SK-N-SH (cell line): ENCODE data around the gene BTG4. TPM values are rescaled to one million over a fixed set of nuclear protein-coding genes. Genes with fewer than 3 reads are reported as not detected.

Experiments
- CTCF ChIA-PET: fragments of 300-600, 350-600 bp; formaldehyde crosslinking; extraction: SDS; loops from one replicate; lab custom pipeline; 2021; lab: Yijun Ruan, JAX
- POLR2A ChIA-PET: fragments of 350-600 bp; sonication (Branson Sonifier 250); formaldehyde crosslinking; extraction: SDS; loops from one replicate; lab custom pipeline; 2020; ENCODE audit warnings: antibody characterized with exemption, inconsistent platforms; lab: Yijun Ruan, JAX
- DNase-seq: peaks from one replicate; pipeline ENCODE4 v3.0.0; 2012
- H2AFZ ChIP-seq: fragments of 200-600 bp; sonication (generic); 2 replicates; pipeline ENCODE4 v1.8.1; 2016; ENCODE audit warnings: antibody characterized with exemption, mild to moderate bottlenecking, low read depth
- H3F3A ChIP-seq: fragments of 200-600 bp; sonication (generic); replicated peaks from 2 replicates; pipeline ENCODE3; 2016; ENCODE audit warnings: antibody characterized with exemption, mild to moderate bottlenecking; ENCODE audit not compliant: insufficient read depth
- H3K27ac ChIP-seq, 2 experiments: fragments of 200-500 bp in 1 of 2; fragments of 200-600 bp in 1 of 2; sonication (Bioruptor generic) in 1 of 2; sonication (generic), shearing (Covaris generic) in 1 of 2; 2 replicates each; pipeline versions ENCODE4 v1.5.1 to v1.6.1; 2014 to 2016; ENCODE audit warnings: low read depth in 2 of 2, inconsistent platforms in 1 of 2, low read length in 1 of 2, mild to moderate bottlenecking in 1 of 2, mixed read lengths in 1 of 2
- H3K27me3 ChIP-seq: fragments of 200-600 bp; sonication (generic), shearing (Covaris generic); 2 replicates; pipeline ENCODE4 v1.6.1; 2016; ENCODE audit warnings: mixed run types; ENCODE audit not compliant: insufficient read depth
- H3K36me3 ChIP-seq, 2 experiments: fragments of 200-500 bp in 1 of 2; fragments of 200-600 bp in 1 of 2; sonication (Bioruptor generic) in 1 of 2; sonication (generic) in 1 of 2; replicated peaks in 1 of 2; 2 replicates each; pipeline versions ENCODE3 to v1.5.1; 2014 to 2016; ENCODE audit warnings: low read length in 1 of 2, mild to moderate bottlenecking in 1 of 2; ENCODE audit not compliant: insufficient read depth in 2 of 2, control insufficient read depth in 1 of 2
- H3K4me1 ChIP-seq, 2 experiments: fragments of 200-500 bp in 1 of 2; fragments of 200-600 bp in 1 of 2; sonication (Bioruptor generic) in 1 of 2; sonication (generic), shearing (Covaris generic) in 1 of 2; 2 replicates each; pipeline versions ENCODE4 v1.5.1 to v1.6.1; 2014 to 2016; ENCODE audit warnings: low read depth in 1 of 2, low read length in 1 of 2, mixed run types in 1 of 2; ENCODE audit not compliant: insufficient read depth in 2 of 2, control insufficient read depth in 1 of 2
- H3K4me2 ChIP-seq: fragments of 200-600 bp; sonication (generic), shearing (Covaris generic); 2 replicates; pipeline ENCODE4 v1.6.1; 2017; ENCODE audit warnings: mixed run types
- H3K4me3 ChIP-seq, 2 experiments: fragments of 200-500 bp in 1 of 2; fragments of 200-600 bp in 1 of 2; sonication (Bioruptor generic) in 1 of 2; sonication (generic), shearing (Covaris generic) in 1 of 2; 2 replicates each; pipeline versions ENCODE4 v1.5.1 to v1.8.1; 2014 to 2016; ENCODE audit warnings: low read depth in 2 of 2, inconsistent platforms in 1 of 2, low read length in 1 of 2, mild to moderate bottlenecking in 1 of 2, mixed read lengths in 1 of 2, moderate library complexity in 1 of 2
- H3K79me2 ChIP-seq: fragments of 200-600 bp; sonication (generic); 2 replicates; pipeline ENCODE4 v1.8.1; 2017; ENCODE audit warnings: mild to moderate bottlenecking; ENCODE audit not compliant: insufficient read depth
- H3K9ac ChIP-seq: fragments of 200-600 bp; sonication (generic); 2 replicates; pipeline ENCODE4 v1.6.1; 2017; ENCODE audit warnings: mixed run types
- H3K9me2 ChIP-seq: fragments of 200-600 bp; sonication (generic); 2 replicates; pipeline ENCODE4 v1.6.1; 2017; ENCODE audit warnings: mixed run types
- H3K9me3 ChIP-seq: fragments of 200-600 bp; sonication (generic); 2 replicates; pipeline ENCODE4 v1.6.1; 2017; ENCODE audit warnings: mixed run types, mild to moderate bottlenecking, moderate library complexity
- H4K20me1 ChIP-seq: fragments of 200-600 bp; sonication (generic); 2 replicates; pipeline ENCODE4 v1.6.1; 2017; ENCODE audit warnings: mild to moderate bottlenecking, mixed run types; ENCODE audit not compliant: insufficient read depth
- CHD2 ChIP-seq: fragments of 150-350 bp; IDR thresholded peaks from 2 replicates; pipeline ENCODE4 v1.6.1; 2018; ENCODE audit warnings: low read length; ENCODE audit not compliant: partially characterized antibody
- CTCF ChIP-seq: fragments of 200-600 bp; sonication (generic); IDR thresholded peaks from 2 replicates; pipeline ENCODE4 v1.6.1; 2017; ENCODE audit warnings: antibody characterized with exemption, mild to moderate bottlenecking, moderate library complexity
- EP300 ChIP-seq, 2 experiments: IDR thresholded peaks; 2 replicates each; pipeline versions ENCODE4 v1.4.0 to v1.6.1; 2012; ENCODE audit warnings: borderline replicate concordance in 1 of 2, low read depth in 1 of 2, low read length in 1 of 2
- EZH2phosphoT487 ChIP-seq: fragments of 200-600 bp; sonication (generic); IDR thresholded peaks from 2 replicates; pipeline ENCODE4 v1.6.1; 2017; ENCODE audit warnings: low read depth, mixed run types, mild to moderate bottlenecking, antibody characterized with exemption, moderate library complexity, borderline replicate concordance
- FOXJ3 ChIP-seq: sonication (generic); formaldehyde crosslinking; IDR thresholded peaks from 2 replicates; pipeline ENCODE4 v1.5.1; 2020; ENCODE audit warnings: mild to moderate bottlenecking, missing genetic modification reagents
- GATA2 ChIP-seq: sonication (generic); formaldehyde crosslinking; IDR thresholded peaks from 2 replicates; pipeline ENCODE4 v1.5.0; 2020; ENCODE audit warnings: mild to moderate bottlenecking, missing genetic modification reagents
- MAX ChIP-seq: IDR thresholded peaks from 2 replicates; pipeline ENCODE4 v1.4.0; 2012; ENCODE audit warnings: low read depth
- MXI1 ChIP-seq: IDR thresholded peaks from 2 replicates; pipeline ENCODE4 v1.6.1; 2012; ENCODE audit warnings: mild to moderate bottlenecking, low read depth, low read length, improper control_type of control experiment
- POLR2AphosphoS5 ChIP-seq: IDR thresholded peaks from 2 replicates; pipeline ENCODE4 v1.6.1; 2012; ENCODE audit warnings: low read depth, low read length
- RAD21 ChIP-seq: IDR thresholded peaks from 2 replicates; pipeline ENCODE4 v1.6.1; 2012; ENCODE audit warnings: mild to moderate bottlenecking, low read length
- REST ChIP-seq: IDR thresholded peaks from 2 replicates; pipeline ENCODE4 v1.6.1; 2012; ENCODE audit warnings: mild to moderate bottlenecking, low read depth, low read length, moderate library complexity
- TCF12 ChIP-seq: IDR thresholded peaks from 2 replicates; pipeline ENCODE4 v1.4.0; 2012
- USF2 ChIP-seq: fragments of 150-350 bp; IDR thresholded peaks from 2 replicates; pipeline ENCODE4 v1.6.1; 2017; ENCODE audit warnings: antibody characterized with exemption, low read length, low read depth, borderline replicate concordance
- WGBS: methylation state at CpG from one replicate; pipeline ENCODE4 v1.1.6; 2017; ENCODE audit warnings: low lambda C conversion rate; 5-methylcytosine and 5-hydroxymethylcytosine counted together
- polyA plus RNA-seq, 3 experiments: library from polyadenylated mRNA; depleted of rRNA; stranded (reverse); fragments of >200 nt; gene quantifications; 2 replicates each; pipeline ENCODE4 v1.2.3, GENCODE V29; 2012

Gene BTG4
- polyA plus RNA-seq, 1 of the 3 experiments (the other 2 are of a cell fraction), result 0.26 TPM

- H4K20me1 ChIP-seq, result no peaks in the 10 kb centered on the region
- H3K27ac ChIP-seq, result no peak overlapping the region
- H3K79me2 ChIP-seq, result no peaks in the 10 kb centered on the region
- H3K4me2 ChIP-seq, result no peak overlapping the region
- ChIA-PET POLR2A (no interaction called here), CTCF (interaction anchor here (1.0 kb wide), 1 partner anchor 68 kb away, joined by 3 read pairs; no protein-coding TSS in a partner anchor)
- H3K9me3 ChIP-seq, result no peaks in the 10 kb centered on the region
- no peak overlapping the region for H3K9ac ChIP-seq
- H3K4me1 ChIP-seq, result peaks cover 0 to 28% of the 10 kb centered on the region in 2 experiments; a peak in 2 of 4 replicates
- H2AFZ ChIP-seq, result no peak overlapping the region
- 100% methylated on average over 2 of the region's 2 CpGs for WGBS
- peaks cover 51% of the 10 kb centered on the region for H3F3A ChIP-seq
- H3K4me3 ChIP-seq, result no peak overlapping the region
- H3K27me3 ChIP-seq, result no peaks in the 10 kb centered on the region
- TF ChIP-seq CTCF (no peak), FOXJ3 (CRISPR knock-in tag) (no peak), REST (no peak), MXI1 (no peak), CHD2 (no peak), EZH2phosphoT487 (no peak), MAX (no peak), USF2 (no peak), POLR2AphosphoS5 (no peak), GATA2 (CRISPR knock-in tag) (no peak), EP300 (IDR thresholded peaks at IDR 0.05; ENCODE audit: borderline replicate concordance in 1 of 2, low read depth in 1 of 2, low read length in 1 of 2) (no peak), TCF12 (no peak), RAD21 (no peak)
- DNase-seq, result no peak
- H3K9me2 ChIP-seq, result no peaks in the 10 kb centered on the region
- no peaks in the 10 kb centered on the region for H3K36me3 ChIP-seq
These were observed 11.2 kb upstream of the BTG4 start for GRCh38 chr11:111523343-111523742.
